Mesothelial cell of epicardium (in vitro differentiated cells): ENCODE data around the gene NUMA1. TPM values are rescaled to one million over a fixed set of nuclear protein-coding genes. Genes with fewer than 3 reads are reported as not detected.
A peak's percentile ranks its signal among the peaks of the same experiment; 100 is the strongest.

Experiments
- DNase-seq, 2 experiments: peaks; one replicate each; pipeline ENCODE4 v3.0.0; 2021; ENCODE audit warnings: low spot score in 2 of 2; ENCODE audit not compliant: unreplicated experiment in 2 of 2
- H3K27ac Mint-ChIP-seq: 2 replicates; pipeline ENCODE4 v1.8.0; 2021; ENCODE audit warnings: mixed read lengths
- H3K27me3 Mint-ChIP-seq: 2 replicates; pipeline ENCODE4 v1.8.0; 2021; ENCODE audit warnings: low read depth, mixed read lengths
- H3K36me3 Mint-ChIP-seq: 2 replicates; pipeline ENCODE4 v1.8.0; 2021; ENCODE audit warnings: mixed read lengths
- H3K4me1 Mint-ChIP-seq: 2 replicates; pipeline ENCODE4 v1.8.0; 2021; ENCODE audit warnings: mixed read lengths
- H3K4me3 Mint-ChIP-seq: 2 replicates; pipeline ENCODE4 v1.8.0; 2021; ENCODE audit warnings: mild to moderate bottlenecking, moderate library complexity, mixed read lengths
- H3K9me3 Mint-ChIP-seq: 2 replicates; pipeline ENCODE4 v1.8.0; 2021; ENCODE audit warnings: mixed read lengths
- total RNA-seq: library from RNA; stranded (reverse); gene quantifications from 3 replicates; pipeline ENCODE4 v1.2.1, GENCODE V29; 2021
- TF ChIP-seq, protein P1 (sequence below): fragments of 200-600 bp; sonication (generic); IDR thresholded peaks from one replicate; pipeline ENCODE4 v1.5.0; 2021; ENCODE audit warnings: antibody characterized with exemption; ENCODE audit not compliant: unreplicated experiment

NUMA1 gene, protein sequence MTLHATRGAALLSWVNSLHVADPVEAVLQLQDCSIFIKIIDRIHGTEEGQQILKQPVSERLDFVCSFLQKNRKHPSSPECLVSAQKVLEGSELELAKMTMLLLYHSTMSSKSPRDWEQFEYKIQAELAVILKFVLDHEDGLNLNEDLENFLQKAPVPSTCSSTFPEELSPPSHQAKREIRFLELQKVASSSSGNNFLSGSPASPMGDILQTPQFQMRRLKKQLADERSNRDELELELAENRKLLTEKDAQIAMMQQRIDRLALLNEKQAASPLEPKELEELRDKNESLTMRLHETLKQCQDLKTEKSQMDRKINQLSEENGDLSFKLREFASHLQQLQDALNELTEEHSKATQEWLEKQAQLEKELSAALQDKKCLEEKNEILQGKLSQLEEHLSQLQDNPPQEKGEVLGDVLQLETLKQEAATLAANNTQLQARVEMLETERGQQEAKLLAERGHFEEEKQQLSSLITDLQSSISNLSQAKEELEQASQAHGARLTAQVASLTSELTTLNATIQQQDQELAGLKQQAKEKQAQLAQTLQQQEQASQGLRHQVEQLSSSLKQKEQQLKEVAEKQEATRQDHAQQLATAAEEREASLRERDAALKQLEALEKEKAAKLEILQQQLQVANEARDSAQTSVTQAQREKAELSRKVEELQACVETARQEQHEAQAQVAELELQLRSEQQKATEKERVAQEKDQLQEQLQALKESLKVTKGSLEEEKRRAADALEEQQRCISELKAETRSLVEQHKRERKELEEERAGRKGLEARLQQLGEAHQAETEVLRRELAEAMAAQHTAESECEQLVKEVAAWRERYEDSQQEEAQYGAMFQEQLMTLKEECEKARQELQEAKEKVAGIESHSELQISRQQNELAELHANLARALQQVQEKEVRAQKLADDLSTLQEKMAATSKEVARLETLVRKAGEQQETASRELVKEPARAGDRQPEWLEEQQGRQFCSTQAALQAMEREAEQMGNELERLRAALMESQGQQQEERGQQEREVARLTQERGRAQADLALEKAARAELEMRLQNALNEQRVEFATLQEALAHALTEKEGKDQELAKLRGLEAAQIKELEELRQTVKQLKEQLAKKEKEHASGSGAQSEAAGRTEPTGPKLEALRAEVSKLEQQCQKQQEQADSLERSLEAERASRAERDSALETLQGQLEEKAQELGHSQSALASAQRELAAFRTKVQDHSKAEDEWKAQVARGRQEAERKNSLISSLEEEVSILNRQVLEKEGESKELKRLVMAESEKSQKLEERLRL (N-terminal part only)
- 317 to 334 TPM (median 327 TPM) in 3 replicates for total RNA-seq

DNA sequence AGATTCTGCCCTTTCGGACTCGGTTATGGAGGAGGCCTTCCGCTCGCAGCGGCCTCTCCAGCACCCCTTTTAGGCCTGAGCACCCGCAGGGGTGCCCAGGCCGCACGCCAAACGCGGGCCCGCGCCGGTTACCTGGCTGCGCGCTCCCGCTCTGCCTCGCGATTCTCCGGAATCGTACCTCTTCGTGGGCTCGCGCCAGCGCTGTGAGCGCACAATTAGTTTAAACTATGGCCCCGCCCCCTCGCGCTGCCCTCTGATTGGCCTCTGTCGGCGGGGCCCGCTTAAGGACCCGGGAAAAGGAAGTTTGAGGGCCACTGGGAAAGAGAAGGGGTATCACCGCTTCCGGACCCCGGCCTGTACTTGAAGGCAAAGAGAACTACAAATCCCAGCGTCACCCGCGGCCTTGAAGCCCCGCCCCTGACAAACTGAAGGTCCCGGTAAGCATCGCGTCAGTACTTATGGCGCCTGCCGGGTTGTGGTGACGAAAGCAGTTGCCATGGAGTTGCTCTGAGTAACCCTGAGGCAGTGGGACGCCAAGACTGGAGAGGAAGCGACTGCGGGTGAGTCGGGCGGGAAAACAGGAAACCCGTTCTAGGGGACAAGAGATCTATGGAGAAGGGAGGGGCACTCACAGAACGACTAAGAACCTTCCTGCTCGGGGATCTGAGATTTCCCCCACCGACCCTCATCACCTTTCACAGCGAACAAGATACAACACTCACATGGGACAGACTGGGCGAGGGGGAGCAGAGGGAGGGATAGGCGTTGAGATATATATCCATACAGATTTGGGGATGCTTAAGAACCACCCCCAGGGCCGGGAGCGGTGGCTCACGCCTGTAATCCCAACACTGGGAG lies at the start of gene NUMA1, which contains the start of gene LRRC51:
TSS of gene NUMA1 (minus strand) at position 217 of the 858 bp plus-strand sequence. CDS start 44,599 bp downstream, outside the sequence.
TSS of gene LRRC51 (plus strand) at position 525 of the 858 bp plus-strand sequence. CDS start 8,234 bp downstream, outside the sequence.
- Mint-ChIP-seq H3K27ac (peak within 1 kb of the TSS; percentile 97), H3K4me3 (peak within 1 kb of the TSS; percentile 97), H3K9me3 (no peaks in the 10 kb centered on the region), H3K27me3 (no peaks in the 10 kb centered on the region), H3K4me1 (peaks cover 42% of the 10 kb centered on the region), H3K36me3 (no peaks in the 10 kb centered on the region)
- TF ChIP-seq, protein P1, sequence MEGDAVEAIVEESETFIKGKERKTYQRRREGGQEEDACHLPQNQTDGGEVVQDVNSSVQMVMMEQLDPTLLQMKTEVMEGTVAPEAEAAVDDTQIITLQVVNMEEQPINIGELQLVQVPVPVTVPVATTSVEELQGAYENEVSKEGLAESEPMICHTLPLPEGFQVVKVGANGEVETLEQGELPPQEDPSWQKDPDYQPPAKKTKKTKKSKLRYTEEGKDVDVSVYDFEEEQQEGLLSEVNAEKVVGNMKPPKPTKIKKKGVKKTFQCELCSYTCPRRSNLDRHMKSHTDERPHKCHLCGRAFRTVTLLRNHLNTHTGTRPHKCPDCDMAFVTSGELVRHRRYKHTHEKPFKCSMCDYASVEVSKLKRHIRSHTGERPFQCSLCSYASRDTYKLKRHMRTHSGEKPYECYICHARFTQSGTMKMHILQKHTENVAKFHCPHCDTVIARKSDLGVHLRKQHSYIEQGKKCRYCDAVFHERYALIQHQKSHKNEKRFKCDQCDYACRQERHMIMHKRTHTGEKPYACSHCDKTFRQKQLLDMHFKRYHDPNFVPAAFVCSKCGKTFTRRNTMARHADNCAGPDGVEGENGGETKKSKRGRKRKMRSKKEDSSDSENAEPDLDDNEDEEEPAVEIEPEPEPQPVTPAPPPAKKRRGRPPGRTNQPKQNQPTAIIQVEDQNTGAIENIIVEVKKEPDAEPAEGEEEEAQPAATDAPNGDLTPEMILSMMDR: no peak
- DNase-seq: peak; percentile 97 to 98

DNA sequence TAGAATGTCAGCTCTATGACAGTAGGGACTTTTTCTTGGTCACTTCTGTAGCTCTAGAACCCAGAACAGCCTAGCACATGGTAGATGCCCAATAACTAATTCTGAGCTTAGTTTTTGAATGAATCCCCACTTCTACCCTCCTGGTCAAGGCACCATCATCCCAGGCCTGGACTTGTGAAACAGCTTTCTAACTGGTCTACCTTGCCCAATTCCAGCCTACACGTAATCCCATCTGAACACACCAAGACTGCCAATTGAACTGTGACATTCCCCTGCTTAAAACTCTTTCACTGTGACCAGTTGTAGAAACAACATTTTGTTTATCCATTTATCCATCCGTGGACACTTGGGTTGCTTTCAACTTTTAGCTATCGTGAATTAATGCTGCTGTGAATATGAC lies 49.0 kb upstream of the NUMA1 start:
- H3K27me3 Mint-ChIP-seq: peaks cover 25% of the 10 kb centered on the region

DNA sequence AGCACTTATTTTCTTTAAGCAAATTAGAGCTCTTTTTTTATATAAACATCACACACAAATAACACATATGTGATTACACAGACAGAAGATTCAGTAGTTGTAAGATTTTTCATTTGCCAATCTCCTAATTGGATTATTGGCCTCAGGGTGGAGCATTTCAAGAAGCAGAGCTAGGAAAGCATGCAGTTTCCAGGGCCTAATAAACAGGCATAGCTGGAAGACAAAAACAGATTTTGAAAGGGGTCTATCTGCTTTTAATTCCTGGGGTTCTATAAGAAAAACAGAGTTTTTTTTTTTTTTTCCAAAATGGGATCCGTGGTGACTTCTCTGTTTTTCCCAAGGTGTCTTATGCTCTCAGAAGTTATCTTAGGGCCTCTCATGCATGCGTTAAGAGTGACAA lies 47.6 kb upstream of the NUMA1 start:
- H3K27me3 Mint-ChIP-seq: peaks cover 17% of the 10 kb centered on the region
- peaks cover 25% of the 10 kb centered on the region for H3K9me3 Mint-ChIP-seq
- no peak for DNase-seq
- H3K27ac Mint-ChIP-seq: no peak overlapping the region
- H3K36me3 Mint-ChIP-seq: no peaks in the 10 kb centered on the region
- no peak overlapping the region for H3K4me3 Mint-ChIP-seq
- TF ChIP-seq, protein P1: no peak
- no peaks in the 10 kb centered on the region for H3K4me1 Mint-ChIP-seq

More for the DNA sequence above, 49.0 kb upstream of the NUMA1 start:
- TF ChIP-seq, protein P1: no peak
- no peaks in the 10 kb centered on the region for H3K4me1 Mint-ChIP-seq
- no peak overlapping the region for H3K27ac Mint-ChIP-seq
- H3K4me3 Mint-ChIP-seq: no peak overlapping the region
- no peak for DNase-seq
- peaks cover 25% of the 10 kb centered on the region for H3K9me3 Mint-ChIP-seq
- no peaks in the 10 kb centered on the region for H3K36me3 Mint-ChIP-seq

DNA sequence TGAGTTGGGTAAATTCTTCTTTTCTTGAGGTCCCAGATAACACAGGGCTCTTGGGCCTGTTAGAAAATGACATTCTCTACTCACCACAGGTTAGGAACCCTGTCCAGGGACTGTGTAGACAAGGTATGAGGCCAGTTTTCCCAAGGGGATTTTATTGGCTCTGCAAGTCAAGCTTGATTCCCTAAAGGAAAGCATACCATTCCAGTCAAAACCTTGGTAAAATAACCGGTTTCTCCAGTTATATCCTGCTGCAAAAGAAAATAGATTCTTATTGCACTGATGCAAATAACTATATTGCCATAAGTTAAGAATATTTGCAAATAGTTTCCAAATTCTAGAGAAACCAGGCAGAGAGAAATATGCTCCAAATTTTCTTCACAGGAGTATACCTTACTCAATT lies 45.6 kb upstream of the NUMA1 start:
- peaks cover 4% of the 10 kb centered on the region for H3K27me3 Mint-ChIP-seq
- H3K36me3 Mint-ChIP-seq: no peaks in the 10 kb centered on the region
- H3K4me1 Mint-ChIP-seq: no peaks in the 10 kb centered on the region
- H3K27ac Mint-ChIP-seq: no peak overlapping the region
- H3K4me3 Mint-ChIP-seq: no peak overlapping the region
- TF ChIP-seq, protein P1: no peak
- DNase-seq: no peak
- H3K9me3 Mint-ChIP-seq: peaks cover 25% of the 10 kb centered on the region
